Measurements from ENCODE around the gene PPP1R2B.

PPP1R2B gene

GRCh38 chr5:156819537-156819936 lies 30.6 kb upstream of the PPP1R2B start:
- H3K4me3 ChIP-seq (replicated peaks; ENCODE audit: insufficient read depth, low read length) = no peak overlapping the region
- DNase-seq (ENCODE audit: low read depth in 1 of 2, low spot score in 1 of 2) = no peak
- no peak for TF ChIP-seq POLR2AphosphoS5 (IDR thresholded peaks at IDR 0.05; ENCODE audit: low read depth)
- no peak for TF ChIP-seq SPI1 (IDR thresholded peaks at IDR 0.05; ENCODE audit: borderline replicate concordance, low read depth)
- TF ChIP-seq, protein P1, sequence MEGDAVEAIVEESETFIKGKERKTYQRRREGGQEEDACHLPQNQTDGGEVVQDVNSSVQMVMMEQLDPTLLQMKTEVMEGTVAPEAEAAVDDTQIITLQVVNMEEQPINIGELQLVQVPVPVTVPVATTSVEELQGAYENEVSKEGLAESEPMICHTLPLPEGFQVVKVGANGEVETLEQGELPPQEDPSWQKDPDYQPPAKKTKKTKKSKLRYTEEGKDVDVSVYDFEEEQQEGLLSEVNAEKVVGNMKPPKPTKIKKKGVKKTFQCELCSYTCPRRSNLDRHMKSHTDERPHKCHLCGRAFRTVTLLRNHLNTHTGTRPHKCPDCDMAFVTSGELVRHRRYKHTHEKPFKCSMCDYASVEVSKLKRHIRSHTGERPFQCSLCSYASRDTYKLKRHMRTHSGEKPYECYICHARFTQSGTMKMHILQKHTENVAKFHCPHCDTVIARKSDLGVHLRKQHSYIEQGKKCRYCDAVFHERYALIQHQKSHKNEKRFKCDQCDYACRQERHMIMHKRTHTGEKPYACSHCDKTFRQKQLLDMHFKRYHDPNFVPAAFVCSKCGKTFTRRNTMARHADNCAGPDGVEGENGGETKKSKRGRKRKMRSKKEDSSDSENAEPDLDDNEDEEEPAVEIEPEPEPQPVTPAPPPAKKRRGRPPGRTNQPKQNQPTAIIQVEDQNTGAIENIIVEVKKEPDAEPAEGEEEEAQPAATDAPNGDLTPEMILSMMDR (IDR thresholded peaks at IDR 0.05; ENCODE audit: insufficient read depth, low read length) = no peak
- TF ChIP-seq GABPA (IDR thresholded peaks at IDR 0.05; ENCODE audit: low read depth) = no peak
- TF ChIP-seq, protein P2, sequence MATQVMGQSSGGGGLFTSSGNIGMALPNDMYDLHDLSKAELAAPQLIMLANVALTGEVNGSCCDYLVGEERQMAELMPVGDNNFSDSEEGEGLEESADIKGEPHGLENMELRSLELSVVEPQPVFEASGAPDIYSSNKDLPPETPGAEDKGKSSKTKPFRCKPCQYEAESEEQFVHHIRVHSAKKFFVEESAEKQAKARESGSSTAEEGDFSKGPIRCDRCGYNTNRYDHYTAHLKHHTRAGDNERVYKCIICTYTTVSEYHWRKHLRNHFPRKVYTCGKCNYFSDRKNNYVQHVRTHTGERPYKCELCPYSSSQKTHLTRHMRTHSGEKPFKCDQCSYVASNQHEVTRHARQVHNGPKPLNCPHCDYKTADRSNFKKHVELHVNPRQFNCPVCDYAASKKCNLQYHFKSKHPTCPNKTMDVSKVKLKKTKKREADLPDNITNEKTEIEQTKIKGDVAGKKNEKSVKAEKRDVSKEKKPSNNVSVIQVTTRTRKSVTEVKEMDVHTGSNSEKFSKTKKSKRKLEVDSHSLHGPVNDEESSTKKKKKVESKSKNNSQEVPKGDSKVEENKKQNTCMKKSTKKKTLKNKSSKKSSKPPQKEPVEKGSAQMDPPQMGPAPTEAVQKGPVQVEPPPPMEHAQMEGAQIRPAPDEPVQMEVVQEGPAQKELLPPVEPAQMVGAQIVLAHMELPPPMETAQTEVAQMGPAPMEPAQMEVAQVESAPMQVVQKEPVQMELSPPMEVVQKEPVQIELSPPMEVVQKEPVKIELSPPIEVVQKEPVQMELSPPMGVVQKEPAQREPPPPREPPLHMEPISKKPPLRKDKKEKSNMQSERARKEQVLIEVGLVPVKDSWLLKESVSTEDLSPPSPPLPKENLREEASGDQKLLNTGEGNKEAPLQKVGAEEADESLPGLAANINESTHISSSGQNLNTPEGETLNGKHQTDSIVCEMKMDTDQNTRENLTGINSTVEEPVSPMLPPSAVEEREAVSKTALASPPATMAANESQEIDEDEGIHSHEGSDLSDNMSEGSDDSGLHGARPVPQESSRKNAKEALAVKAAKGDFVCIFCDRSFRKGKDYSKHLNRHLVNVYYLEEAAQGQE (IDR thresholded peaks at IDR 0.05; ENCODE audit: insufficient replicate concordance, low read depth) = no peak
- no peak overlapping the region for H3K27ac ChIP-seq (replicated peaks)
- H3K27me3 ChIP-seq (ENCODE audit: insufficient read depth, poor library complexity, severe bottlenecking) = no peaks in the 10 kb centered on the region

GRCh38 chr5:156819967-156820581 lies 30.0 kb upstream of the PPP1R2B start:
- no peak overlapping the region for H3K27ac ChIP-seq (replicated peaks)
- H3K27me3 ChIP-seq (ENCODE audit: insufficient read depth, poor library complexity, severe bottlenecking) = no peaks in the 10 kb centered on the region
- no peak for TF ChIP-seq SPI1 (IDR thresholded peaks at IDR 0.05; ENCODE audit: borderline replicate concordance, low read depth)
- TF ChIP-seq, protein P1 (IDR thresholded peaks at IDR 0.05; ENCODE audit: insufficient read depth, low read length) = no peak
- no peak overlapping the region for H3K4me3 ChIP-seq (replicated peaks; ENCODE audit: insufficient read depth, low read length)
- no peak for DNase-seq (ENCODE audit: low read depth in 1 of 2, low spot score in 1 of 2)

DNA sequence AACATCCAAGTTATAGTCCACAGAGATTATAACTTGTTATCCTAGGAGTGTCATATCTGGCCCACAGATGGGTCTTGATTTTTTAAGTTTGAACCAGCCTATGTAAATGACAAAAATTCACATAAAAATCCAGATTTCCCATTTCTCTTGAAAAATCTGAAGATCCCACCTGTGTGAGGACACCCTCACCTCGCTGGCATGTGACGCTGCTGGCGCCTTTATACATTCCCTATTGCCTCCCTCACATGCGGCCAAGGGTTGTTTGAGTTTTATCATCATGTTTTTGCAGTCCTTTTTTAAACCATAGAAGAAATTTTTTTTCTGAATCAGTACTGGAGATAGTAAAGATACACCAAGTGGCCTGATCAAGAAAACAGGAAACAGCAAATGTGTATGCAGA lies 25.9 kb upstream of the PPP1R2B start:
- no peak overlapping the region for H3K27ac ChIP-seq (replicated peaks)
- TF ChIP-seq SPI1 (IDR thresholded peaks at IDR 0.05; ENCODE audit: borderline replicate concordance, low read depth) = no peak
- TF ChIP-seq POLR2AphosphoS5 (IDR thresholded peaks at IDR 0.05; ENCODE audit: low read depth) = no peak
- TF ChIP-seq, protein P1 (IDR thresholded peaks at IDR 0.05; ENCODE audit: insufficient read depth, low read length) = no peak
- TF ChIP-seq, protein P2 (IDR thresholded peaks at IDR 0.05; ENCODE audit: insufficient replicate concordance, low read depth) = no peak
- TF ChIP-seq GABPA (IDR thresholded peaks at IDR 0.05; ENCODE audit: low read depth) = no peak
- DNase-seq (ENCODE audit: low read depth in 1 of 2, low spot score in 1 of 2) = no peak
- H3K27me3 ChIP-seq (ENCODE audit: insufficient read depth, poor library complexity, severe bottlenecking) = no peaks in the 10 kb centered on the region
- H3K4me3 ChIP-seq (replicated peaks; ENCODE audit: insufficient read depth, low read length) = no peak overlapping the region

DNA sequence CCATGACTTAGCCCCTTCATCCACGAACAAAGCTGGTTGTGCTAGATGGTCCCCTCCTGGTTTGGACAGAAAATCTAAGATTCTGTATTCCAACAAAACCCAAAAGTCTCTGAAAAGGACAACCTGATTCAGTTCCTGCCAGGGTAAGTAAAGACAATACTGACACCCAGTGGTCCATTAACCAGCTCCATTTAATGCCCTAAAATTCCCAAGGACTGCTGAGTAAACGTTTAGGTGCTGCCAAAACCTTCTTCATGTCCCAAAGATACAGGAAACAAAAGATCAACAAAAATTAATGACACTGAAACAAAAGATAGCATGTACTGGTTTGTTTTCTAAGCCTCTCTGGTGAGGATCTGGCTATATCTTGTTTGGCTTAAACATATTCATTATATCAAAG lies 25.3 kb upstream of the PPP1R2B start:
- no peak for DNase-seq (ENCODE audit: low read depth in 1 of 2, low spot score in 1 of 2)
- H3K27ac ChIP-seq (replicated peaks) = no peak overlapping the region
- TF ChIP-seq SPI1 (IDR thresholded peaks at IDR 0.05; ENCODE audit: borderline replicate concordance, low read depth) (no peak), GABPA (IDR thresholded peaks at IDR 0.05; ENCODE audit: low read depth) (no peak), POLR2AphosphoS5 (IDR thresholded peaks at IDR 0.05; ENCODE audit: low read depth) (no peak)
- TF ChIP-seq, protein P2 (IDR thresholded peaks at IDR 0.05; ENCODE audit: insufficient replicate concordance, low read depth) = no peak
- TF ChIP-seq, protein P1 (IDR thresholded peaks at IDR 0.05; ENCODE audit: insufficient read depth, low read length) = no peak
- H3K4me3 ChIP-seq (replicated peaks; ENCODE audit: insufficient read depth, low read length) = no peak overlapping the region
- H3K27me3 ChIP-seq (ENCODE audit: insufficient read depth, poor library complexity, severe bottlenecking) = no peaks in the 10 kb centered on the region
